WTC11 (cell line): ENCODE data around the gene C18orf54.
"Not testable (repeated sequence)": the region's sequence is repeated elsewhere in the genome, so short reads cannot be mapped to it uniquely, and the experiment has no call there.

ENCODE experiments used
- FOXK1 ChIP-seq: sonication (generic); formaldehyde crosslinking; IDR thresholded peaks from 2 replicates; pipeline ENCODE4 v1.8.0; 2022; ENCODE audit warnings: mild to moderate bottlenecking, moderate library complexity, missing genetic modification reagents
- RELA ChIP-seq: sonication (generic); formaldehyde crosslinking; IDR thresholded peaks from 2 replicates; pipeline ENCODE4 v1.8.1; 2022; ENCODE audit warnings: missing genetic modification reagents, mild to moderate bottlenecking, borderline replicate concordance
- TF ChIP-seq, protein P1 (sequence below): fragments of 200-600 bp; IDR thresholded peaks from 2 replicates; pipeline ENCODE4 v1.8.0; 2022; ENCODE audit warnings: antibody characterized with exemption

DNA sequence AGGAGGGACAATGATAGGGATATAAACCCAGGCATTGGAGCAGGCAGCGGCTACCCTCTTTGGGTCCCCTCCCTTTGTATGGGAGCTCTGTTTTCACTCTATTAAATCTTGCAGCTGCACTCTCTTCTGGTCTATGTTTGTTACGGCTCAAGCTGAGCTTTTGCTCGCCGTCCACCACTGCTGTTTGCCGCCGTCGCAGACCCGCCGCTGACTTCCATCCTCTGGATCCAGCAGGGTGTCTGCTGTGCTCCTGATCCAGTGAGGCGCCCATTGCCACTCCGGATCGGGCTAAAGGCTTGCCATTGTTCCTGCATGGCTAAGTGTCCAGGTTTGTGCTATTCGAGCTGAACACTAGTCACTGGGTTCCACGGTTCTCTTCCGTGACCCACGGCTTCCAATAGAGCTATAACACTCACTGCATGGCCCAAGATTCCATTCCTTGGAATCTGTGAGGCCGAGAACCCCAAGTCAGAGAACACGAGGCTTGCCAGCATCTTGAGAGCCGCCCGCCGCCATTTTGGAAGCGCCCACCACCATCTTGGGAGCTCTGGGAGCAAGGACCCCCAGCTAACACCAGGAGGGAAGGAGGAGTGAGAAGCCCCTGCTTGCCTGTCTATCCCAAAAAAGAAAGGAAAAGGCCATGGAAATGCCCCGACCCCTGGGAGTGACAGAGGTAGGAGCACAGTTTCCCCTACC is 29.2 kb downstream of the C18orf54 start:
- TF ChIP-seq, protein P1, sequence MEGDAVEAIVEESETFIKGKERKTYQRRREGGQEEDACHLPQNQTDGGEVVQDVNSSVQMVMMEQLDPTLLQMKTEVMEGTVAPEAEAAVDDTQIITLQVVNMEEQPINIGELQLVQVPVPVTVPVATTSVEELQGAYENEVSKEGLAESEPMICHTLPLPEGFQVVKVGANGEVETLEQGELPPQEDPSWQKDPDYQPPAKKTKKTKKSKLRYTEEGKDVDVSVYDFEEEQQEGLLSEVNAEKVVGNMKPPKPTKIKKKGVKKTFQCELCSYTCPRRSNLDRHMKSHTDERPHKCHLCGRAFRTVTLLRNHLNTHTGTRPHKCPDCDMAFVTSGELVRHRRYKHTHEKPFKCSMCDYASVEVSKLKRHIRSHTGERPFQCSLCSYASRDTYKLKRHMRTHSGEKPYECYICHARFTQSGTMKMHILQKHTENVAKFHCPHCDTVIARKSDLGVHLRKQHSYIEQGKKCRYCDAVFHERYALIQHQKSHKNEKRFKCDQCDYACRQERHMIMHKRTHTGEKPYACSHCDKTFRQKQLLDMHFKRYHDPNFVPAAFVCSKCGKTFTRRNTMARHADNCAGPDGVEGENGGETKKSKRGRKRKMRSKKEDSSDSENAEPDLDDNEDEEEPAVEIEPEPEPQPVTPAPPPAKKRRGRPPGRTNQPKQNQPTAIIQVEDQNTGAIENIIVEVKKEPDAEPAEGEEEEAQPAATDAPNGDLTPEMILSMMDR = not testable (repeated sequence)
- TF ChIP-seq RELA (CRISPR knock-in tag); FOXK1: not testable (repeated sequence)
